ENCODE data around the gene TFDP3. TPM values are rescaled to one million over a fixed set of nuclear protein-coding genes. Genes with fewer than 3 reads are reported as not detected.

Gene TFDP3
- polyA plus RNA-seq, 1 donor from 2014 or later, result not detected

- Histone ChIP-seq H3K36me3 (ENCODE audit: insufficient read depth, low read length) (no peaks in the 10 kb centered on the region), H3K9me3 (ENCODE audit: low read length) (no peaks in the 10 kb centered on the region), H3K4me3 (ENCODE audit: low read length) (no peak overlapping the region), H3K27ac (ENCODE audit: low read length) (no peak overlapping the region), H3K9me2 (ENCODE audit: insufficient read depth, low read length) (no peaks in the 10 kb centered on the region), H3K4me2 (ENCODE audit: low read length) (no peak overlapping the region), H3K9ac (ENCODE audit: low read length) (no peak overlapping the region), H3K79me2 (replicated peaks; ENCODE audit: insufficient read depth, low read length) (no peaks in the 10 kb centered on the region), H3K27me3 (ENCODE audit: insufficient read depth, low read depth, low read length) (no peaks in the 10 kb centered on the region), H3F3A (ENCODE audit: insufficient read depth, low read length, poor library complexity, severe bottlenecking) (no peaks in the 10 kb centered on the region), H4K20me1 (ENCODE audit: insufficient read depth) (no peaks in the 10 kb centered on the region), H2AFZ (ENCODE audit: low read depth, low read length) (no peak overlapping the region)
- no peak for TF ChIP-seq CTCF (IDR thresholded peaks at IDR 0.05; ENCODE audit: poor library complexity, severe bottlenecking)
- no peak for TF ChIP-seq MXI1 (conservative IDR thresholded peaks at IDR 0.05; ENCODE audit: poor library complexity, severe bottlenecking)
- no peak for TF ChIP-seq SMC3 (conservative IDR thresholded peaks at IDR 0.05; ENCODE audit: poor library complexity)
- TF ChIP-seq POLR2AphosphoS5 (IDR thresholded peaks at IDR 0.05), result no peak
- no peak for TF ChIP-seq EP300 (conservative IDR thresholded peaks at IDR 0.05; ENCODE audit: poor library complexity, severe bottlenecking)
- no peak for TF ChIP-seq RAD21 (conservative IDR thresholded peaks at IDR 0.05)
- no peak for TF ChIP-seq TAF1 (IDR thresholded peaks at IDR 0.05; ENCODE audit: low read depth)
- TF ChIP-seq REST (IDR thresholded peaks at IDR 0.05; ENCODE audit: borderline replicate concordance), result no peak
- TF ChIP-seq EZH2 (IDR thresholded peaks at IDR 0.05; ENCODE audit: borderline replicate concordance, insufficient read depth, low read length, poor library complexity, severe bottlenecking), result no peak
Observed at GRCh38 chrX:133190877-133191738, 27.0 kb downstream of the TFDP3 start.

- Histone ChIP-seq H3K27ac (ENCODE audit: low read length) (no peak overlapping the region), H3K27me3 (ENCODE audit: insufficient read depth, low read depth, low read length) (no peaks in the 10 kb centered on the region), H3K4me3 (ENCODE audit: low read length) (no peak overlapping the region), H3K36me3 (ENCODE audit: insufficient read depth, low read length) (no peaks in the 10 kb centered on the region), H4K20me1 (ENCODE audit: insufficient read depth) (no peaks in the 10 kb centered on the region), H3K9me3 (ENCODE audit: low read length) (no peaks in the 10 kb centered on the region), H3K9ac (ENCODE audit: low read length) (no peak overlapping the region), H3K79me2 (replicated peaks; ENCODE audit: insufficient read depth, low read length) (no peaks in the 10 kb centered on the region), H2AFZ (ENCODE audit: low read depth, low read length) (no peak overlapping the region), H3K4me2 (ENCODE audit: low read length) (no peak overlapping the region), H3F3A (ENCODE audit: insufficient read depth, low read length, poor library complexity, severe bottlenecking) (no peaks in the 10 kb centered on the region), H3K9me2 (ENCODE audit: insufficient read depth, low read length) (no peaks in the 10 kb centered on the region)
- TF ChIP-seq MXI1 (conservative IDR thresholded peaks at IDR 0.05; ENCODE audit: poor library complexity, severe bottlenecking), result no peak
- no peak for TF ChIP-seq RAD21 (conservative IDR thresholded peaks at IDR 0.05)
- TF ChIP-seq POLR2AphosphoS5 (IDR thresholded peaks at IDR 0.05), result no peak
- TF ChIP-seq EZH2 (IDR thresholded peaks at IDR 0.05; ENCODE audit: borderline replicate concordance, insufficient read depth, low read length, poor library complexity, severe bottlenecking), result no peak
- no peak for TF ChIP-seq SMC3 (conservative IDR thresholded peaks at IDR 0.05; ENCODE audit: poor library complexity)
- TF ChIP-seq CTCF (IDR thresholded peaks at IDR 0.05; ENCODE audit: poor library complexity, severe bottlenecking), result no peak
Observed at GRCh38 chrX:133189195-133189594, 29.0 kb downstream of the TFDP3 start.

All from neural cell (in vitro differentiated cells).